Calu3 (cell line): ENCODE results near the gene ADTRP. TPM values are rescaled to one million over a fixed set of nuclear protein-coding genes. Genes with fewer than 3 reads are reported as not detected.

Experiments
- BruUV-seq: library from RNA; stranded (reverse); fragments of 400-500 nt; replicated peaks from 2 replicates; lab custom pipeline; 2021; lab: Mats Ljungman, UMichigan
- CTCF ChIA-PET: fragments of 300-600 bp; sonication (Branson Sonifier 250); formaldehyde crosslinking; loops from one replicate; lab custom pipeline; 2022; ENCODE audit warnings: antibody characterized with exemption; lab: Charles Lee
- DNase-seq: peaks from one replicate; pipeline ENCODE4 v3.0.0; 2022
- H3K27ac Mint-ChIP-seq: one replicate; pipeline ENCODE4 v1.8.0; 2022; ENCODE audit warnings: mixed read lengths; ENCODE audit not compliant: unreplicated experiment
- H3K27me3 Mint-ChIP-seq: one replicate; pipeline ENCODE4 v1.8.0; 2022; ENCODE audit warnings: mixed read lengths; ENCODE audit not compliant: unreplicated experiment
- H3K36me3 Mint-ChIP-seq: one replicate; pipeline ENCODE4 v1.8.0; 2022; ENCODE audit warnings: mild to moderate bottlenecking, moderate library complexity, mixed read lengths; ENCODE audit not compliant: insufficient read depth, unreplicated experiment
- H3K4me1 Mint-ChIP-seq: one replicate; pipeline ENCODE4 v1.8.0; 2022; ENCODE audit warnings: mild to moderate bottlenecking, low read depth, mixed read lengths; ENCODE audit not compliant: unreplicated experiment
- H3K4me3 Mint-ChIP-seq: one replicate; pipeline ENCODE4 v1.8.0; 2022; ENCODE audit warnings: mild to moderate bottlenecking, low read depth, moderate library complexity, mixed read lengths; ENCODE audit not compliant: unreplicated experiment
- H3K9me3 Mint-ChIP-seq: one replicate; pipeline ENCODE4 v1.8.0; 2022; ENCODE audit warnings: low read depth, mixed read lengths; ENCODE audit not compliant: unreplicated experiment
- CTCF ChIP-seq: fragments of 200-600 bp; IDR thresholded peaks from one replicate; pipeline ENCODE4 v1.8.0; 2022; ENCODE audit warnings: antibody characterized with exemption; ENCODE audit not compliant: unreplicated experiment
- intact Hi-C: fragments of 100-400 bp; cut with micrococcal nuclease; formaldehyde crosslinking; loops from one replicate; pipeline ENCODE4 v1.10.0; 2022; ENCODE audit not compliant: unreplicated experiment
- total RNA-seq: library from RNA; stranded (reverse); gene quantifications from 2 replicates; pipeline ENCODE4 v1.2.3, GENCODE V29; 2022

The ADTRP gene
- total RNA-seq, 1 experiment from 2014 or later: 0.54 TPM

- no TSS peak for BruUV-seq
- Mint-ChIP-seq H3K36me3 (peaks cover 16% of the 10 kb centered on the region), H3K27me3 (no peaks in the 10 kb centered on the region), H3K4me1 (peaks cover 84% of the 10 kb centered on the region), H3K27ac (peak overlapping the region; percentile 59), H3K9me3 (no peaks in the 10 kb centered on the region), H3K4me3 (no peak overlapping the region)
- no peak for TF ChIP-seq CTCF
- intact Hi-C loops: loop anchor here (10.0 kb wide), 1 partner anchor 63 kb away; no protein-coding TSS in a partner anchor
- CTCF ChIA-PET: no interaction called here
- no peak for DNase-seq
These were observed 10.4 kb downstream of the ADTRP start for GRCh38 chr6:11767978-11768756.

- BruUV-seq: no TSS peak
- CTCF ChIA-PET: no interaction called here
- peaks cover 84% of the 10 kb centered on the region for H3K4me1 Mint-ChIP-seq
- H3K4me3 Mint-ChIP-seq: no peak overlapping the region
- DNase-seq: no peak
- H3K9me3 Mint-ChIP-seq: no peaks in the 10 kb centered on the region
- H3K27me3 Mint-ChIP-seq: no peaks in the 10 kb centered on the region
- H3K36me3 Mint-ChIP-seq: peaks cover 16% of the 10 kb centered on the region
- H3K27ac Mint-ChIP-seq: no peak overlapping the region
- no peak for TF ChIP-seq CTCF
- intact Hi-C loops: loop anchor here (10.0 kb wide), 1 partner anchor 63 kb away; no protein-coding TSS in a partner anchor
These were observed 11.1 kb downstream of the ADTRP start for GRCh38 chr6:11767458-11767857.

DNA sequence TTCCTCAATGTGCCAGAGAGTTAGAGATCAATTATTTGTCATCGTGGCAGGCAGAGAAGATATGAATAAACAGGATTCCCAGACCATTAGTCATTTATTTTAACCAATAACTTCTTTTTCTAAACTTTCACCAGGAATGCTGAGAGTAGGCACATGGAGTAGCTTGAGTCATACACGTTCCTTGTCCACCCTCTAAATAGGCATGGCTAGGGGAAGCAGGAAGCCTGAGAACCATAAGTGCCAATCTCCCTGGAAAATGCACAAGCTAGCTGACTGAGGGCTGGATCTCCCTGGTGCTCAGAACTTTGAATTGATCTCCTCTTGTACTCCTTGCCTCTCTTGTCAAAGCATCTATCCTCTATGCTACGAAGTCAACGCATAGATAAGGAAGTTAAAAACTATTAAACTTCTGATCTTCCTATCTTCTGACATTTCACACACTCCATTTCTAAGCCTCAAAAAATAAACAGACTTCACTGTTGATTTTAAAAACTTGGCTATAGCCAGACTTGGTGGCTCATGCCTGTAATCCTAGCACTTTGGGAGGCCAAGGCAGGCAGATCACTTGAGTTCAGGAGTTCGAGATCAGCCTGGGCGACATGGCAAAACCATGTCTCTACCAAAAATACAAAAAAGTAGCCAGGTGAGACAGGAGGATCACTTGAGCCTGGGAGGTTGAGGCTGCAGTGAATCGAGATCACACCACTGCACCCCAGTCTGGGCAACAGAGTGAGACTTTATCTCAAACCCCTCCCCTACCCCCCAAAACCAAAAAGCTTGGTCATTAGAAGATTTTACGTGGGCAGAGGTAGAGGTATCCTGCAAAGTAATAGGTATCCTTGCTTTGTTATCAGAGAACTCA lies 11.8 kb downstream of the ADTRP start:
- CTCF ChIA-PET: no interaction called here
- no TSS peak for BruUV-seq

More for the DNA sequence above, 11.8 kb downstream of the ADTRP start:
- Mint-ChIP-seq H3K9me3 (no peaks in the 10 kb centered on the region), H3K36me3 (peaks cover 16% of the 10 kb centered on the region), H3K4me1 (peaks cover 84% of the 10 kb centered on the region), H3K27ac (peak overlapping the region; percentile 40), H3K4me3 (no peak overlapping the region), H3K27me3 (no peaks in the 10 kb centered on the region)
- TF ChIP-seq CTCF: no peak
- intact Hi-C loops: loop anchor here (10.0 kb wide), 1 partner anchor 62 kb away; no protein-coding TSS in a partner anchor
- peak; percentile 38 for DNase-seq
